GM23248 (cell line): Measurements from ENCODE around the gene C1QA.

ENCODE experiments used
- EZH2 ChIP-seq: fragments of 200-600 bp; sonication (generic); IDR thresholded peaks from 2 replicates; pipeline ENCODE4 v1.6.1; 2018; ENCODE audit warnings: antibody characterized with exemption, mild to moderate bottlenecking; ENCODE audit not compliant: insufficient read depth, poor library complexity, severe bottlenecking
- EZH2phosphoT487 ChIP-seq: fragments of 200-600 bp; sonication (generic); IDR thresholded peaks from 2 replicates; pipeline ENCODE4 v1.6.1; 2018; ENCODE audit warnings: antibody characterized with exemption, moderate library complexity, mild to moderate bottlenecking, low read depth; ENCODE audit not compliant: insufficient read depth

DNA sequence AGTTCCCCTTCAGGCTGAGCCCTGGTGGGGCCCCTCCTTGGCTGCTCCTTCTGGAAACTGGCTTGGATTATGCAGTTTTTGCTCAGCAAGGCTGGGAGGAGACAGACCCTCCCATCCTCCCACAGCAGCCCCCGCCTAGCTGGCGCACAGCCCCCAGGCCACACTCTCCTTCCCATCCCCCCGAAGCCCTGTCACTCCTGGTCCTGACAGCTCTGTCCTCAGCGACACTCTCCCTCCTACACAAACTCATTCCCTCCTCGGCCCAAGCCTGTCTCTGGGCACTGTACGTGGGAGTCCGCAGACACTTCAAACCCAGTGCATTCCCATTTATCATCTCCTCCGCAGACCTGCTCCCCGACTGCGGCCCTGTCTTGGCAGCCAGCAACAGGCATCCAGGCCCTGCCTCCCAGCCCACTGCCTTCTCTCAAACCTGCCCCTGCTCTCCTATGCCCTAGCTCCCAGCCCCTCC lies 49.2 kb downstream of the C1QA start:
- TF ChIP-seq EZH2 (no peak), EZH2phosphoT487 (no peak)
